T-helper 1 cell treated with Interleukin-12 subunit alpha and Interleukin-12 subunit beta and Interleukin-4 antibody, amounts not matched to agents 30 μg/mL and 1 μg/mL, for 36 hours (primary cell): ENCODE measurements around the gene AHSG.
"Not testable (repeated sequence)": the region's sequence is repeated elsewhere in the genome, so short reads cannot be mapped to it uniquely, and the experiment has no call there.

Experiments used
- H3K27ac Mint-ChIP-seq: one replicate; pipeline ENCODE4 v1.8.0; 2021; ENCODE audit warnings: mild to moderate bottlenecking, mixed read lengths
- H3K27me3 Mint-ChIP-seq: one replicate; pipeline ENCODE4 v1.8.0; 2021; ENCODE audit warnings: low read depth, mixed read lengths
- H3K36me3 Mint-ChIP-seq: one replicate; pipeline ENCODE4 v1.8.0; 2021; ENCODE audit warnings: low read depth, mixed read lengths
- H3K4me1 Mint-ChIP-seq: one replicate; pipeline ENCODE4 v1.8.0; 2021; ENCODE audit warnings: low read depth, mixed read lengths
- H3K4me3 Mint-ChIP-seq: one replicate; pipeline ENCODE4 v1.8.0; 2021; ENCODE audit warnings: mild to moderate bottlenecking, moderate library complexity, mixed read lengths
- H3K9me3 Mint-ChIP-seq: one replicate; pipeline ENCODE4 v1.8.0; 2021; ENCODE audit warnings: mixed read lengths

AHSG gene

GRCh38 chr3:186612721-186613636, at the start of gene AHSG:
AHSG (plus strand) TSS chr3:186613060; CDS start chr3:186613142, 82 bp downstream.
- Mint-ChIP-seq H3K4me3 (no peak within 1 kb of the TSS), H3K27me3 (peaks cover 31% of the 10 kb centered on the region), H3K4me1 (peaks cover 12% of the 10 kb centered on the region), H3K9me3 (no peaks in the 10 kb centered on the region), H3K27ac (no peak within 1 kb of the TSS), H3K36me3 (no peaks in the 10 kb centered on the region)

- H3K27me3 Mint-ChIP-seq: no peaks in the 10 kb centered on the region
- no peak overlapping the region for H3K4me3 Mint-ChIP-seq
- H3K36me3 Mint-ChIP-seq: peaks cover 23% of the 10 kb centered on the region
- H3K27ac Mint-ChIP-seq: peak overlapping the region; percentile 20
- H3K9me3 Mint-ChIP-seq: no peaks in the 10 kb centered on the region
- peaks cover 37% of the 10 kb centered on the region for H3K4me1 Mint-ChIP-seq
Observed at GRCh38 chr3:186564586-186564985, 48.3 kb upstream of the AHSG start.

- Mint-ChIP-seq H3K9me3 (no peaks in the 10 kb centered on the region), H3K36me3 (peaks cover 19% of the 10 kb centered on the region), H3K27me3 (no peaks in the 10 kb centered on the region), H3K4me1 (peaks cover 43% of the 10 kb centered on the region), H3K27ac (peak overlapping the region; percentile 96), H3K4me3 (peak overlapping the region; percentile 94)
Observed at GRCh38 chr3:186566772-186567071, 46.1 kb upstream of the AHSG start.

GRCh38 chr3:186567072-186567921, 45.6 kb upstream of the AHSG start, which contains the start of gene TBCCD1:
TBCCD1 (minus strand) TSS chr3:186567339; CDS start chr3:186564329, 3,010 bp downstream.
- H3K27ac Mint-ChIP-seq: peak within 1 kb of the TSS; percentile 96
- no peaks in the 10 kb centered on the region for H3K27me3 Mint-ChIP-seq
- H3K4me3 Mint-ChIP-seq: peak within 1 kb of the TSS; percentile 94
- peaks cover 15% of the 10 kb centered on the region for H3K36me3 Mint-ChIP-seq
- H3K4me1 Mint-ChIP-seq: peaks cover 45% of the 10 kb centered on the region
- H3K9me3 Mint-ChIP-seq: no peaks in the 10 kb centered on the region

- Mint-ChIP-seq H3K36me3 (peaks cover 16% of the 10 kb centered on the region), H3K4me1 (peaks cover 47% of the 10 kb centered on the region), H3K27ac (peak overlapping the region; percentile 99), H3K4me3 (peak overlapping the region; percentile 96)
- not testable (repeated sequence) for H3K27me3 Mint-ChIP-seq, H3K9me3 Mint-ChIP-seq
Observed at GRCh38 chr3:186569361-186569760, 43.5 kb upstream of the AHSG start.

GRCh38 chr3:186569779-186570095, 43.1 kb upstream of the AHSG start:
- no peaks in the 10 kb centered on the region for H3K9me3 Mint-ChIP-seq
- H3K27ac Mint-ChIP-seq: peak overlapping the region; percentile 99
- H3K4me1 Mint-ChIP-seq: peaks cover 47% of the 10 kb centered on the region
- H3K36me3 Mint-ChIP-seq: peaks cover 17% of the 10 kb centered on the region
- H3K4me3 Mint-ChIP-seq: peak overlapping the region; percentile 96
- no peaks in the 10 kb centered on the region for H3K27me3 Mint-ChIP-seq

- H3K4me1 Mint-ChIP-seq: peaks cover 50% of the 10 kb centered on the region
- H3K4me3 Mint-ChIP-seq: peak within 1 kb of the TSS; percentile 96
- no peaks in the 10 kb centered on the region for H3K27me3 Mint-ChIP-seq
- H3K36me3 Mint-ChIP-seq: peaks cover 22% of the 10 kb centered on the region
- H3K9me3 Mint-ChIP-seq: no peaks in the 10 kb centered on the region
- H3K27ac Mint-ChIP-seq: peak within 1 kb of the TSS; percentile 99
Observed at GRCh38 chr3:186570096-186570940, 42.5 kb upstream of the AHSG start, which contains the start of gene DNAJB11. DNAJB11 (plus strand) TSS chr3:186570720; CDS start chr3:186570898, 178 bp downstream.

GRCh38 chr3:186570941-186571643, 41.8 kb upstream of the AHSG start:
- Mint-ChIP-seq H3K27me3 (no peaks in the 10 kb centered on the region), H3K4me3 (peak overlapping the region; percentile 96), H3K27ac (peak overlapping the region; percentile 99), H3K36me3 (peaks cover 29% of the 10 kb centered on the region), H3K4me1 (peaks cover 51% of the 10 kb centered on the region), H3K9me3 (no peaks in the 10 kb centered on the region)

- Mint-ChIP-seq H3K27me3 (no peaks in the 10 kb centered on the region), H3K4me3 (peak overlapping the region; percentile 96), H3K9me3 (no peaks in the 10 kb centered on the region), H3K36me3 (peaks cover 31% of the 10 kb centered on the region), H3K27ac (peak overlapping the region; percentile 99), H3K4me1 (peaks cover 47% of the 10 kb centered on the region)
Observed at GRCh38 chr3:186571644-186572013, 41.2 kb upstream of the AHSG start.

- Mint-ChIP-seq H3K4me1 (peaks cover 22% of the 10 kb centered on the region), H3K9me3 (no peaks in the 10 kb centered on the region), H3K36me3 (peaks cover 49% of the 10 kb centered on the region), H3K27me3 (no peaks in the 10 kb centered on the region), H3K4me3 (no peak overlapping the region), H3K27ac (no peak overlapping the region)
Observed at GRCh38 chr3:186577521-186577920, 35.3 kb upstream of the AHSG start.

GRCh38 chr3:186580785-186581184, 32.1 kb upstream of the AHSG start:
- Mint-ChIP-seq H3K27ac (no peak overlapping the region), H3K4me1 (peaks cover 10% of the 10 kb centered on the region), H3K9me3 (no peaks in the 10 kb centered on the region), H3K27me3 (no peaks in the 10 kb centered on the region), H3K4me3 (no peak overlapping the region), H3K36me3 (peaks cover 51% of the 10 kb centered on the region)

- no peaks in the 10 kb centered on the region for H3K9me3 Mint-ChIP-seq
- no peak overlapping the region for H3K27ac Mint-ChIP-seq
- peaks cover 53% of the 10 kb centered on the region for H3K36me3 Mint-ChIP-seq
- peaks cover 5% of the 10 kb centered on the region for H3K4me1 Mint-ChIP-seq
- no peaks in the 10 kb centered on the region for H3K27me3 Mint-ChIP-seq
- H3K4me3 Mint-ChIP-seq: no peak overlapping the region
Observed at GRCh38 chr3:186582541-186582940, 30.3 kb upstream of the AHSG start.

- Mint-ChIP-seq H3K36me3 (peaks cover 57% of the 10 kb centered on the region), H3K27ac (no peak overlapping the region), H3K9me3 (no peaks in the 10 kb centered on the region), H3K27me3 (no peaks in the 10 kb centered on the region), H3K4me1 (peaks cover 12% of the 10 kb centered on the region), H3K4me3 (no peak overlapping the region)
Observed at GRCh38 chr3:186583831-186584230, 29.0 kb upstream of the AHSG start.

- peaks cover 44% of the 10 kb centered on the region for H3K36me3 Mint-ChIP-seq
- not testable (repeated sequence) for H3K4me3 Mint-ChIP-seq, H3K27ac Mint-ChIP-seq, H3K9me3 Mint-ChIP-seq, H3K27me3 Mint-ChIP-seq
- H3K4me1 Mint-ChIP-seq: peaks cover 23% of the 10 kb centered on the region
Observed at GRCh38 chr3:186586245-186586644, 26.6 kb upstream of the AHSG start.
